Neural progenitor cell (in vitro differentiated cells): ENCODE data around the gene SMIM15. TPM values are rescaled to one million over a fixed set of nuclear protein-coding genes. Genes with fewer than 3 reads are reported as not detected.

Experiments used
- DNase-seq: peaks from one replicate; pipeline ENCODE4 v3.0.0-alpha.2; 2016; ENCODE audit warnings: low spot score
- H2AFZ ChIP-seq: fragments of 200-600 bp; sonication (generic); replicated peaks from 2 replicates; pipeline ENCODE4 v1.6.1; 2016; ENCODE audit warnings: antibody characterized with exemption
- H3F3A ChIP-seq: fragments of 200-600 bp; sonication (generic); 2 replicates; pipeline ENCODE4 v1.6.1; 2016; ENCODE audit warnings: antibody characterized with exemption, low read depth
- H3K27ac ChIP-seq: fragments of 200-600 bp; sonication (generic); 2 replicates; pipeline ENCODE4 v1.5.1; 2016; ENCODE audit warnings: mild to moderate bottlenecking
- H3K27me3 ChIP-seq: fragments of 200-600 bp; sonication (generic); 2 replicates; pipeline ENCODE4 v1.6.1; 2016; ENCODE audit warnings: mild to moderate bottlenecking, moderate library complexity
- H3K36me3 ChIP-seq: fragments of 200-600 bp; sonication (generic); 2 replicates; pipeline ENCODE4 v1.5.1; 2016
- H3K4me1 ChIP-seq: fragments of 200-600 bp; sonication (generic); 2 replicates; pipeline ENCODE4 v1.6.1; 2016; ENCODE audit warnings: mixed run types
- H3K4me2 ChIP-seq: fragments of 200-600 bp; sonication (generic); 2 replicates; pipeline ENCODE4 v1.6.1; 2016
- H3K4me3 ChIP-seq: fragments of 200-600 bp; sonication (generic); 2 replicates; pipeline ENCODE4 v1.5.1; 2016
- H3K79me2 ChIP-seq: fragments of 200-600 bp; sonication (generic); 2 replicates; pipeline ENCODE4 v1.6.1; 2016; ENCODE audit warnings: low read depth
- H3K9ac ChIP-seq: fragments of 200-600 bp; sonication (generic); 2 replicates; pipeline ENCODE4 v1.6.1; 2016
- H3K9me3 ChIP-seq: fragments of 200-600 bp; sonication (generic); 2 replicates; pipeline ENCODE4 v1.5.1; 2016; ENCODE audit warnings: low read depth
- H4K20me1 ChIP-seq: fragments of 200-600 bp; sonication (generic); 2 replicates; pipeline ENCODE4 v1.6.1; 2016; ENCODE audit warnings: low read depth
- H3K27ac Mint-ChIP-seq: 3 replicates; pipeline ENCODE4 v1.8.0; 2021; ENCODE audit warnings: mixed read lengths
- H3K27me3 Mint-ChIP-seq: 2 replicates; pipeline ENCODE4 v1.8.0; 2022; ENCODE audit warnings: low read depth, mild to moderate bottlenecking, inconsistent platforms, moderate library complexity, mixed read lengths; ENCODE audit not compliant: insufficient read depth
- H3K36me3 Mint-ChIP-seq: 3 replicates; pipeline ENCODE4 v1.8.0; 2021; ENCODE audit warnings: mixed read lengths
- H3K4me1 Mint-ChIP-seq: 3 replicates; pipeline ENCODE4 v1.8.0; 2021; ENCODE audit warnings: mixed read lengths
- H3K4me3 Mint-ChIP-seq: 3 replicates; pipeline ENCODE4 v1.8.0; 2021; ENCODE audit warnings: mild to moderate bottlenecking, moderate library complexity, mixed read lengths
- H3K9me3 Mint-ChIP-seq: 3 replicates; pipeline ENCODE4 v1.8.0; 2020; ENCODE audit warnings: mixed read lengths
- EZH2 ChIP-seq: fragments of 200-600 bp; sonication (generic); IDR thresholded peaks from 2 replicates; pipeline ENCODE4 v1.6.1; 2017; ENCODE audit warnings: antibody characterized with exemption, mild to moderate bottlenecking, moderate library complexity
- EZH2phosphoT487 ChIP-seq: fragments of 200-600 bp; sonication (generic); IDR thresholded peaks from 2 replicates; pipeline ENCODE4 v1.6.1; 2017; ENCODE audit warnings: antibody characterized with exemption
- total RNA-seq: library from RNA; depleted of rRNA; stranded (reverse); fragments of >200 nt; gene quantifications from 2 replicates; pipeline ENCODE4 v1.2.3, GENCODE V29; 2015; ENCODE audit warnings: low replicate concordance
- TF ChIP-seq, protein P1 (sequence below): fragments of 200-600 bp; sonication (generic); IDR thresholded peaks from 2 replicates; pipeline ENCODE4 v1.5.1; 2017; ENCODE audit warnings: antibody characterized with exemption, mild to moderate bottlenecking

SMIM15 gene
- total RNA-seq, 1 donor from 2014 or later, result 40.9 TPM

DNA sequence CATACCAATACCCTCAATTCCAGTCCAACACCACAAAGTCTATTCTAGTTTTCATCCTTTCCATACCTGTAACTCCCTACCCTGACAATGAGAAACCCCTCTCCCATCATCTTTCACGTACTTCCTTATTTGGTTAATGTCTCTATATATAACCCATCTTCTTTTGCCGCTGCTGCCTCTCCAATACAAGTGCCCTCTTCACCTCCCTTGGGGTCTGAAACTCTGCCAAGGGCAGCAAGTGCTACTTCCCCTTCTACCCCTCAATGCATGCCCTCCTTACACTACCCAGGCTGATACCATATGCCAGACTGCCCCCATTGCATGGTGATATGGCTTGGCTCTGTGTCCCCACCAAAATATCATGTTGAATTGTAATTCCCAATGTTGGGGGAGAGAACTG is 24.4 kb upstream of the SMIM15 start:
- H3K27me3 Mint-ChIP-seq, result no peaks in the 10 kb centered on the region
- Histone ChIP-seq H3F3A (no peaks in the 10 kb centered on the region), H3K27ac (no peak overlapping the region), H3K4me1 (no peaks in the 10 kb centered on the region), H3K27me3 (no peaks in the 10 kb centered on the region), H3K36me3 (no peaks in the 10 kb centered on the region), H2AFZ (no peak overlapping the region), H3K4me2 (no peak overlapping the region), H3K9ac (no peak overlapping the region), H3K79me2 (no peaks in the 10 kb centered on the region), H3K9me3 (no peaks in the 10 kb centered on the region), H3K4me3 (no peak overlapping the region), H4K20me1 (no peaks in the 10 kb centered on the region)
- H3K4me1 Mint-ChIP-seq, result no peaks in the 10 kb centered on the region
- H3K36me3 Mint-ChIP-seq, result no peaks in the 10 kb centered on the region
- H3K4me3 Mint-ChIP-seq, result no peak overlapping the region
- no peaks in the 10 kb centered on the region for H3K9me3 Mint-ChIP-seq
- no peak overlapping the region for H3K27ac Mint-ChIP-seq
- no peak for DNase-seq
- TF ChIP-seq EZH2phosphoT487 (no peak), EZH2 (no peak)
- TF ChIP-seq, protein P1, sequence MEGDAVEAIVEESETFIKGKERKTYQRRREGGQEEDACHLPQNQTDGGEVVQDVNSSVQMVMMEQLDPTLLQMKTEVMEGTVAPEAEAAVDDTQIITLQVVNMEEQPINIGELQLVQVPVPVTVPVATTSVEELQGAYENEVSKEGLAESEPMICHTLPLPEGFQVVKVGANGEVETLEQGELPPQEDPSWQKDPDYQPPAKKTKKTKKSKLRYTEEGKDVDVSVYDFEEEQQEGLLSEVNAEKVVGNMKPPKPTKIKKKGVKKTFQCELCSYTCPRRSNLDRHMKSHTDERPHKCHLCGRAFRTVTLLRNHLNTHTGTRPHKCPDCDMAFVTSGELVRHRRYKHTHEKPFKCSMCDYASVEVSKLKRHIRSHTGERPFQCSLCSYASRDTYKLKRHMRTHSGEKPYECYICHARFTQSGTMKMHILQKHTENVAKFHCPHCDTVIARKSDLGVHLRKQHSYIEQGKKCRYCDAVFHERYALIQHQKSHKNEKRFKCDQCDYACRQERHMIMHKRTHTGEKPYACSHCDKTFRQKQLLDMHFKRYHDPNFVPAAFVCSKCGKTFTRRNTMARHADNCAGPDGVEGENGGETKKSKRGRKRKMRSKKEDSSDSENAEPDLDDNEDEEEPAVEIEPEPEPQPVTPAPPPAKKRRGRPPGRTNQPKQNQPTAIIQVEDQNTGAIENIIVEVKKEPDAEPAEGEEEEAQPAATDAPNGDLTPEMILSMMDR, result no peak

DNA sequence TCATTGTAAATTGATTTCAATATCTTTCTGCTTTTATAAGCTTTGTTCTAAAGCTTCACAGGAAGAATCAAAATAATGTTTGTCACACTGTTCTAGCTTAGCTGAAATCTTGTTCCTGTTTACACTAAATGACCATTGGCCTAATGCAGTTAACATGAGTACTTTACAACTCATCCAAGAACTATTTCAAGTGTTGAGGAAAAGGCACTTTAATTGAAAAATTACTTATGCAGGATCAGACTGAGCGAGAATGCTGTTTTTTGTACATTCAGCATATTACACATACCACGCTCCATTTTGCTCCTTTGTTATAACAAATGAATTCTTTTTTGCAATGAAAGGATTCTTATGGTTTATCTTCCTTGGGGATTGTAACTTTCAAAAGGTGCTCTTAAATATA is 22.4 kb upstream of the SMIM15 start:
- Histone ChIP-seq H3K4me3 (no peak overlapping the region), H3K9ac (no peak overlapping the region)

DNA sequence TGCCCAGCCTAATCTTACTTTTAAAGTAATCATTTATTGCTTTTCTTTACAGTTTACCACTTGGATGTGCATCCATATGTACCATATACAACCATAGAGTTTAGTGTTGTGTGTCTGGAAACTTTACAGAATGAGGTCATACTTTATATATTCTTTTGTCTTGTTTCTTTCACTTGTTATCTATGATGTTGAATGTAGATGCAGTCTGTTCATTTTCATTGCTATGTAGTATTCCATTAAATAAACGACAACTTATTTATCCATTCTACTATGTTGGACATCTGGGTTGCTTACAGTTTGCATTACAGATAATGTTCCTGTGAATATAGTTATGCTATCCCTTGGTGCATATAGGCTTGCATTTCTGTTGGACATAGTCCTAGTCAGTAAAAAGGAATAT is 21.3 kb upstream of the SMIM15 start:
- H3F3A ChIP-seq, result no peaks in the 10 kb centered on the region
- H3K4me3 ChIP-seq, result no peak overlapping the region
- H3K27me3 ChIP-seq, result no peaks in the 10 kb centered on the region
- no peak overlapping the region for H3K27ac ChIP-seq
- H3K79me2 ChIP-seq, result no peaks in the 10 kb centered on the region
- no peak overlapping the region for H2AFZ ChIP-seq
- TF ChIP-seq EZH2phosphoT487, result no peak
- TF ChIP-seq, protein P1, result no peak
- no peak for TF ChIP-seq EZH2
- Mint-ChIP-seq H3K36me3 (no peaks in the 10 kb centered on the region), H3K4me1 (no peaks in the 10 kb centered on the region), H3K9me3 (no peaks in the 10 kb centered on the region), H3K27ac (no peak overlapping the region), H3K4me3 (no peak overlapping the region), H3K27me3 (no peaks in the 10 kb centered on the region)
- no peak for DNase-seq
- H3K36me3 ChIP-seq, result no peaks in the 10 kb centered on the region
- H3K4me1 ChIP-seq, result no peaks in the 10 kb centered on the region
- no peaks in the 10 kb centered on the region for H4K20me1 ChIP-seq
- H3K9me3 ChIP-seq, result no peaks in the 10 kb centered on the region
- H3K4me2 ChIP-seq, result no peak overlapping the region
- no peak overlapping the region for H3K9ac ChIP-seq

More for the DNA sequence above, 22.4 kb upstream of the SMIM15 start:
- no peaks in the 10 kb centered on the region for H3K79me2 ChIP-seq
- Mint-ChIP-seq H3K9me3 (no peaks in the 10 kb centered on the region), H3K36me3 (no peaks in the 10 kb centered on the region), H3K27me3 (no peaks in the 10 kb centered on the region), H3K4me3 (no peak overlapping the region), H3K4me1 (no peaks in the 10 kb centered on the region), H3K27ac (no peak overlapping the region)
- no peak for TF ChIP-seq EZH2phosphoT487
- no peak for TF ChIP-seq EZH2
- TF ChIP-seq, protein P1, result no peak
- no peaks in the 10 kb centered on the region for H3K4me1 ChIP-seq
- no peak overlapping the region for H2AFZ ChIP-seq
- no peaks in the 10 kb centered on the region for H4K20me1 ChIP-seq
- H3K27me3 ChIP-seq, result no peaks in the 10 kb centered on the region
- H3F3A ChIP-seq, result no peaks in the 10 kb centered on the region
- H3K36me3 ChIP-seq, result no peaks in the 10 kb centered on the region
- H3K27ac ChIP-seq, result no peak overlapping the region
- no peaks in the 10 kb centered on the region for H3K9me3 ChIP-seq
- no peak overlapping the region for H3K4me2 ChIP-seq
- DNase-seq, result no peak

DNA sequence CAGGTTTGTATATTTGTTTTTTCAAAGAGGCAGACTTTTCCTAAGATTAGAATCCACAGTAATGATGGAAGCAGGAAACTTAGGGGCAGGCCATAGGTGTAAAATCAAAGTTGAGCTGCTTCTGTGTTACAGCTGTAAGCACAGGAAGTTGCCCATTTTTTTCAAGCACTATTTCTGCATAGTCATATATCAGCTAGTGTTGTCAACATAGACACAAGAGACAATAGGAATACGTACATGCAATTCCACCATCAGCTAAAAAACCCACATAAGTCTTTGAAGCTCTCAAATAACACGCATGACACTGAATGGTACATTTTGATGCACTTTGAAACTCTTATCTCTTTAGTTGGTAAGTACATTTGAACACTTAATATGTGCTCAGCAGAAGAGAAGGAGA is 20.2 kb upstream of the SMIM15 start:
- no peaks in the 10 kb centered on the region for H3K4me1 Mint-ChIP-seq

More for the DNA sequence above, 20.2 kb upstream of the SMIM15 start:
- H3K4me3 ChIP-seq, result no peak overlapping the region
- Mint-ChIP-seq H3K9me3 (no peaks in the 10 kb centered on the region), H3K36me3 (no peaks in the 10 kb centered on the region), H3K27me3 (no peaks in the 10 kb centered on the region), H3K27ac (no peak overlapping the region), H3K4me3 (no peak overlapping the region)
- no peaks in the 10 kb centered on the region for H3K79me2 ChIP-seq
- H3K36me3 ChIP-seq, result no peaks in the 10 kb centered on the region
- H3F3A ChIP-seq, result no peaks in the 10 kb centered on the region
- H3K27ac ChIP-seq, result no peak overlapping the region
- H3K4me1 ChIP-seq, result no peaks in the 10 kb centered on the region
- H2AFZ ChIP-seq, result no peak overlapping the region
- no peak overlapping the region for H3K4me2 ChIP-seq
- H3K27me3 ChIP-seq, result no peaks in the 10 kb centered on the region
- no peaks in the 10 kb centered on the region for H4K20me1 ChIP-seq
- no peak for TF ChIP-seq EZH2phosphoT487
- no peak for DNase-seq
- H3K9ac ChIP-seq, result no peak overlapping the region
- no peaks in the 10 kb centered on the region for H3K9me3 ChIP-seq
